AG10803 (cell line): ENCODE results near the gene CNOT10.

Source experiments
- DNase-seq: peaks from one replicate; pipeline ENCODE4 v3.0.0; 2010; ENCODE audit warnings: low read depth
- H3K4me3 ChIP-seq: 2 replicates; pipeline ENCODE4 v1.5.1; 2011; ENCODE audit warnings: mild to moderate bottlenecking, low read length, control low read depth
- TF ChIP-seq, protein P1 (sequence below): conservative IDR thresholded peaks from 2 replicates; pipeline ENCODE4 v1.5.1; 2011; ENCODE audit warnings: mild to moderate bottlenecking, low read length, control low read depth, inconsistent platforms

Gene CNOT10, protein sequence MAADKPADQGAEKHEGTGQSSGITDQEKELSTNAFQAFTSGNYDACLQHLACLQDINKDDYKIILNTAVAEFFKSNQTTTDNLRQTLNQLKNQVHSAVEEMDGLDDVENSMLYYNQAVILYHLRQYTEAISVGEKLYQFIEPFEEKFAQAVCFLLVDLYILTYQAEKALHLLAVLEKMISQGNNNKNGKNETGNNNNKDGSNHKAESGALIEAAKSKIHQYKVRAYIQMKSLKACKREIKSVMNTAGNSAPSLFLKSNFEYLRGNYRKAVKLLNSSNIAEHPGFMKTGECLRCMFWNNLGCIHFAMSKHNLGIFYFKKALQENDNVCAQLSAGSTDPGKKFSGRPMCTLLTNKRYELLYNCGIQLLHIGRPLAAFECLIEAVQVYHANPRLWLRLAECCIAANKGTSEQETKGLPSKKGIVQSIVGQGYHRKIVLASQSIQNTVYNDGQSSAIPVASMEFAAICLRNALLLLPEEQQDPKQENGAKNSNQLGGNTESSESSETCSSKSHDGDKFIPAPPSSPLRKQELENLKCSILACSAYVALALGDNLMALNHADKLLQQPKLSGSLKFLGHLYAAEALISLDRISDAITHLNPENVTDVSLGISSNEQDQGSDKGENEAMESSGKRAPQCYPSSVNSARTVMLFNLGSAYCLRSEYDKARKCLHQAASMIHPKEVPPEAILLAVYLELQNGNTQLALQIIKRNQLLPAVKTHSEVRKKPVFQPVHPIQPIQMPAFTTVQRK

DNA sequence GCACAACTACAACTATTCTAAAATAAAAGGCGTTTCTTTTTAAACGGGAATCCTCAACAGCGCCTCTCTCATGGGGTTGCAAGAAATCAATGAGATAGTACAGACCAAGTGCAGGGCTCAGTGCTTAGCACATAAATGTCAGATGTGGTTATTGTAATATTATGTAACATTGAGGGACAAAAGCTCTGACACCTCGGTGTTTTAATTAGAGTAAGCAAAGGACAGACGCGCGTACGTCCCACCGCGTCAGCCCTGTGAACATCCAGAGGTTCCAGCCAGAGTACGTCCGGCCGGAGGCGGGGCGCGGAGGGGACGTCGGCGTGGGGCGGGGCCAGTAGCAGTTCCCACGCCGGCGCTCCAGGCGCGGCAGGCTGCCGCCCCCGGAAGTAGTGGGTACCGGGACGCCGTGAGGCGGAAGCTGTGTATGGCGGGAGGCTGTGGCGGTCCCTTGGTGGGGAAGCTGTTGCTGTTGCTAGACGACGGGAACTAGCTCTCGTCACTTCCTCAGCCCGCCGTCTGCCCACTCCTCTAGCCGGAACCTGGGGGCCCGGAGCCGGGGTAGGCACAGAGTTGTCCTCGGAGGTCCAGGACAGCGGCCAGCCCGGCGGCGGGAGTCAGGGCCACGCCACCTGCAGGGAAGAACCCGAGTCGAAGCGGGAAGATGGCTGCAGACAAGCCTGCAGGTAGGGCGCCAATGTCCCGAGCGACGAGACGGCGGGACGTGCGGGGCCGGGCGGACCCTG lies at the start of gene CNOT10:
Gene CNOT10 (plus strand): TSS at position 389 of the 743 bp plus-strand sequence. CDS start 273 bp downstream, at position 662.
- TF ChIP-seq, protein P1, sequence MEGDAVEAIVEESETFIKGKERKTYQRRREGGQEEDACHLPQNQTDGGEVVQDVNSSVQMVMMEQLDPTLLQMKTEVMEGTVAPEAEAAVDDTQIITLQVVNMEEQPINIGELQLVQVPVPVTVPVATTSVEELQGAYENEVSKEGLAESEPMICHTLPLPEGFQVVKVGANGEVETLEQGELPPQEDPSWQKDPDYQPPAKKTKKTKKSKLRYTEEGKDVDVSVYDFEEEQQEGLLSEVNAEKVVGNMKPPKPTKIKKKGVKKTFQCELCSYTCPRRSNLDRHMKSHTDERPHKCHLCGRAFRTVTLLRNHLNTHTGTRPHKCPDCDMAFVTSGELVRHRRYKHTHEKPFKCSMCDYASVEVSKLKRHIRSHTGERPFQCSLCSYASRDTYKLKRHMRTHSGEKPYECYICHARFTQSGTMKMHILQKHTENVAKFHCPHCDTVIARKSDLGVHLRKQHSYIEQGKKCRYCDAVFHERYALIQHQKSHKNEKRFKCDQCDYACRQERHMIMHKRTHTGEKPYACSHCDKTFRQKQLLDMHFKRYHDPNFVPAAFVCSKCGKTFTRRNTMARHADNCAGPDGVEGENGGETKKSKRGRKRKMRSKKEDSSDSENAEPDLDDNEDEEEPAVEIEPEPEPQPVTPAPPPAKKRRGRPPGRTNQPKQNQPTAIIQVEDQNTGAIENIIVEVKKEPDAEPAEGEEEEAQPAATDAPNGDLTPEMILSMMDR: no peak; the same call in 1 of the 2 replicates
- peak within 1 kb of the TSS; percentile 83 for H3K4me3 ChIP-seq
- peak; percentile 88 for DNase-seq

DNA sequence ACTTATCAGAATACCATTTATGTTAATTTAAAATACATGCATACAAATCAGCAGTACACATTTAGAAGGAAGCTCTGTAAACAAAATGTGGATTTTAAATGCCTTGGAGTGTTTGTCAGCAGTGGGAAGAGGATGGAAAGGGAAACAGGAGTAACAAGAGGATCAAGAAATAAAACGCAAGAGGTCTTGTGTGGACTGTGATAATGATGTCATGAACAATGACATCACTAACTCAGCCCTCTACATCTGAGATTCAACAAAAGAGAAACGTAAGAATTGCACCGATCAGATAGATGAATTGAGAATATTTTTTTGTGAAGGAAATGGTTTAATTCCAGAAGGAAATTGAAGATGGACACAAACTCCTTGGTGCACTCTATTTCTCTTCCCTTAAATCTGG lies 44.0 kb upstream of the CNOT10 start:
- DNase-seq: no peak
- H3K4me3 ChIP-seq: no peak overlapping the region
- TF ChIP-seq, protein P1: no peak

DNA sequence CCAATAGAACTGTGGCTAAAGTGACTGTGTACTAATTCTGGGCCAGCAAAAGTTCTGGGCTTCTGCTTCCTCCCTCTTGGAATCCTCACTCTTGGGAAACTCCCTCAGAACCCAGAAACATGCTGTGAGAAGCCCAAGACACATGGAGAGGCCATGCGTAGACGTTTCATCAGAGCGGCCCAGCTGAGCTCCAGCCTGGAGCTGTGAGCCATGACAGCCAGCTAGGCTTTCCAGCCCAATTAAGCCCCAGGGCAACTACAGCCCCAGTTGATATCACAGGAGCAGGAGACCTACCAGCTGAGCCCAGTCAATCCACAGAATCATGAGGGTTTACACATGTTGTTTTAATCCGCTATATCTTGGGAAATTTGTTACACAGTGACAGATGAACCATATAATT lies 43.6 kb upstream of the CNOT10 start:
- DNase-seq: peak; percentile 50
- TF ChIP-seq, protein P1: no peak

DNA sequence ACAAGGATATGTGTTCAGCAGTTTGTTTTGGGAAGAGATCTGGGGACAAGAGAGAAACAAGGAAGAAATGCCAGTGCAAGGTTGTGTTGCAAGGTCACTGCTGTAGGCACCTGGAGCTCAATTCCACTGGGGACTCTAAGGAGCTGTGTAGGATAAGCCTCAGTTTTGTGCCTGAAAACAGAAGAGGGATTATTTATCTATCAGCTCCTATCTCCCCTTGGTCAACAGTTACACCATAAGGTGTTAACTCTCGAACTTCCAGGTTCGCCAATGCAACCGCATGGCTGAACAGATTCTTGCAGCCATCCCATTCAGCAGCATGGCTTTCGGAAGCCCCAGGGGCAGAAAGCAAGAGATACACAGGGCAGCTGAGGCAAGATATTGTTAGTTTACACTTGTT lies 41.6 kb upstream of the CNOT10 start:
- TF ChIP-seq, protein P1: no peak

More for the DNA sequence above, 43.6 kb upstream of the CNOT10 start:
- H3K4me3 ChIP-seq: no peak overlapping the region

DNA sequence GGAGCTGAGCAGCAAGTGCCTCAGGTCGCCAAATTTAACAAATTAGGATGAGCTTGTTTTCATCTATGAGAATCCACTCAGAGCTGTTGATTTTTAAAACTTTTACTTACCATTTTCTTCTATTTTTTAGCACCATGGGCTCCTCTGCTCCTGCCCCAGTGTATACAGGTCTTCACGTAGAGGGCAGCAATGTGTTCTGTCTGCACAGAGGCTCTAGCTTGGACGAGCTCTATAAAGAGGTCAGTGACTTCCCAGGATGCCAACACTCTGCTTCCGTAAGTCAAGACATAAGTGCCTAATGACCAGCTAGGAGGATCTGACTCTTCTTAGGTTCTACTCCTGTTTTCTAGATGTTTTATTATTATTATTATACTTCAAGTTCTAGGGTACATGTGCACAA lies 41.2 kb upstream of the CNOT10 start:
- no peak for DNase-seq
- TF ChIP-seq, protein P1: no peak
- no peak overlapping the region for H3K4me3 ChIP-seq

More for the DNA sequence above, 41.6 kb upstream of the CNOT10 start:
- H3K4me3 ChIP-seq: no peak overlapping the region
- no peak for DNase-seq

DNA sequence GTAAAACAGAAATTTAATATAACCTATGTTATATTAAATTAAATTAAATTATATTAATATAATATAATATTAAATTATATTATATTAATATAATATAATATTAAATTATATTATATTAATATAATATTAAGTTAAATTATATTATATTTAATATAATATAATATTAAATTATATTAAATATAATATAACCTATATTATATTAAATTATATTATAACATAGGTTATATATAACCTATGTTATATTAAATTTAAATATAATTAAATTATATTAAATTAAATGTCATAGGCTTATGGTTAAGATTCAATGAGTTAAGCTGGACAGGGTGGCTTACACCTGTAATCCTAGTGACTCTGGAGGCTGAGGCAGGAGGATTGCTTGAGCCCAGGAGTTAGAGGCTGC lies 40.6 kb upstream of the CNOT10 start:
- H3K4me3 ChIP-seq: no peak overlapping the region
- no peak for DNase-seq
- TF ChIP-seq, protein P1: no peak
